Gastrocnemius medialis (tissue), 4 donors: ENCODE measurements around the gene IGF2BP3.

Source experiments
- POLR2A ChIP-seq, 2 donors: fragments of 450-650 bp; IDR thresholded peaks; one replicate each; pipeline ENCODE4 v1.6.1; 2017; ENCODE audit warnings: antibody characterized with exemption in 2 of 2, mild to moderate bottlenecking in 2 of 2, moderate library complexity in 2 of 2
- TF ChIP-seq, protein P1 (sequence below), 5 experiments: fragments of 450-650 bp in 3 of 5; fragments of 200-600 bp in 2 of 5; sonication (generic) in 2 of 5; IDR thresholded peaks in 4 of 5; conservative IDR thresholded peaks in 1 of 5; 1 replicate in 4 of 5; 2 replicates in 1 of 5; pipeline ENCODE4 v1.5.1; 2016 to 2019; ENCODE audit warnings: antibody characterized with exemption in 5 of 5, mild to moderate bottlenecking in 3 of 5, moderate library complexity in 3 of 5

DNA sequence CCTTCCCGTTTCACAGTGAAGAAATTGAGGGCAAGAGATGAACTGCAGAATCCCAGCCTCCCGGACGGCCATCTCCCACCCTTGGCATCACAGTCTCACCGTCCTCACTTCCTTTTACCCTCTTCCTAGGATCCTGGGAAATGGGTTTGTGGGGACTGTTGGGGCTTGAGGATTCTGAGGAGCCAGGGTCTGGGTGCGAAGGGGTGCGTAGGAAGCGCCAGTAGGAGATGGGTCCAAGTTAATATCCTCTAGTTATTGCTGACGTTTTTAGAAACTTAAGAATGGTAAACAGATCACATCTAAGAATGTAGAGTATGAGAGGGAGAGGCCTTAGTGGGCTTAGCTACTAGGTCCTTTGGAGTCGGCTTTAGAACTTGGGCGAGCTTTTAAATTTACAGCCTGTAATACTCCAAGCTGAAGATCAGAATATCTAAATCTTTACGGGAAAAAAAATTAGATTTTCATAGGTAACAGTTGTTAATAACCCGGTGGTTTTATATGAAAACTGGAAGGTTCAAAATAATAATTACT lies 170.5 kb downstream of the IGF2BP3 start:
- TF ChIP-seq, protein P1, sequence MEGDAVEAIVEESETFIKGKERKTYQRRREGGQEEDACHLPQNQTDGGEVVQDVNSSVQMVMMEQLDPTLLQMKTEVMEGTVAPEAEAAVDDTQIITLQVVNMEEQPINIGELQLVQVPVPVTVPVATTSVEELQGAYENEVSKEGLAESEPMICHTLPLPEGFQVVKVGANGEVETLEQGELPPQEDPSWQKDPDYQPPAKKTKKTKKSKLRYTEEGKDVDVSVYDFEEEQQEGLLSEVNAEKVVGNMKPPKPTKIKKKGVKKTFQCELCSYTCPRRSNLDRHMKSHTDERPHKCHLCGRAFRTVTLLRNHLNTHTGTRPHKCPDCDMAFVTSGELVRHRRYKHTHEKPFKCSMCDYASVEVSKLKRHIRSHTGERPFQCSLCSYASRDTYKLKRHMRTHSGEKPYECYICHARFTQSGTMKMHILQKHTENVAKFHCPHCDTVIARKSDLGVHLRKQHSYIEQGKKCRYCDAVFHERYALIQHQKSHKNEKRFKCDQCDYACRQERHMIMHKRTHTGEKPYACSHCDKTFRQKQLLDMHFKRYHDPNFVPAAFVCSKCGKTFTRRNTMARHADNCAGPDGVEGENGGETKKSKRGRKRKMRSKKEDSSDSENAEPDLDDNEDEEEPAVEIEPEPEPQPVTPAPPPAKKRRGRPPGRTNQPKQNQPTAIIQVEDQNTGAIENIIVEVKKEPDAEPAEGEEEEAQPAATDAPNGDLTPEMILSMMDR (IDR thresholded peaks at IDR 0.05 in 4 of 5, conservative IDR thresholded peaks at IDR 0.05 in 1 of 5) = no peak
- no peak for TF ChIP-seq POLR2A (IDR thresholded peaks at IDR 0.05)
